DMS79 treated with DMSO at 0.1 percent for 48 hours (cell line): Measurements from ENCODE around the gene PRSS21.

Experiments used
- DNase-seq: peaks from one replicate; lab custom pipeline; 2025; lab: John Stamatoyannopoulos, UW

Gene PRSS21

DNA sequence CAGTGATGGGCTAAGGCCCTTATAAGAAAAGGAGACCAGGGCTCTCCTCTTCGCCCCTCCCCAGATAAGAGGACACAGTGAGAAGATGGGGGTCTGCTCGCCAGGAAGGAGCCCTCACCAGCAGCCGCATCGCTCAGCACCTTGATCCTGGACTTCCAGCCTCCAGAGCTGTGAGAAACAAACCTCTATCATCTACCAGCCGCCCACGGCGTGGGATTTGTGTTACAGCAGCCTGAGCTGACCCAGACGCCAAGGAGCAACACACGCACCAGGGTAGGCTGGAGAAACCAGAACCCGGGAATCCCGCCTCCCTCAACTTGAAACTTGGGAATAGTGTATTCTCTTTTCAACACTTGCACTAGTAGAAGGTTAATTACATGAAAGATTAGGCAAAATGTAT is 8.9 kb downstream of the PRSS21 start:
- no peak for DNase-seq

- DNase-seq: no peak
Observed at GRCh38 chr16:2826591-2827373, 9.7 kb downstream of the PRSS21 start.

GRCh38 chr16:2827374-2827791 is 10.3 kb downstream of the PRSS21 start:
- no peak for DNase-seq

GRCh38 chr16:2827831-2828520 is 10.9 kb downstream of the PRSS21 start:
- no peak for DNase-seq

- no peak for DNase-seq
Observed at GRCh38 chr16:2828521-2828840, 11.4 kb downstream of the PRSS21 start.

DNA sequence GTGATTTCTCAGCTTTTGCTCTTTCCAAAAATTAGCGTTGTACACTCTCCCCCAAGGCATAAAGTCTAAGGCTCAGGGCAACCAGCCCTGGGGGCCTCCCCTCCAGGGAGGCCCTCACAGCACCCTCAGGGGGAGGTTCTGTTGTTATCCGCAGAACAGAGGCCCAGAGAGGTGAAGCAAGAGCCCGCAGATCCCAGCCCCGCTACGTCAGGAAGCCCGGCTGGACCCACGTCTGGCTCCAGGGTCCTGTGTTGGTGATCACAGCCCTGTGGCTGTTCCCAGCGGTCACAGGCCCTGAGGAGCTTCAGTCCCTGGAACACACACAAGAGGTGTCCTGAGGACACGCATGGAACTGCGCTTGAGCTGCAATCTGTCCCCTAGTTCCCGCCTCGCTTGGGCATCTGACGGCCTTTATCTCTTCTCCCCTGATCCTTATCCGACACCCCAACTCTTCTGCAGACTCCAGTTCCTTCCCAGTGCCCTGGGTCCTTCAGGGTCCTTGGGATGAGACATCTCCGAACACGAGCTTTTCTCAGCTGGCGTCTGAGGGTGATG is 11.9 kb downstream of the PRSS21 start:
- DNase-seq: no peak

- DNase-seq: no peak
Observed at GRCh38 chr16:2829501-2830354, 12.7 kb downstream of the PRSS21 start, which contains the start of gene ZG16B. Gene ZG16B, plus strand, starts transcription at chr16:2830303. Its CDS starts 139 bp downstream, at chr16:2830442.

DNA sequence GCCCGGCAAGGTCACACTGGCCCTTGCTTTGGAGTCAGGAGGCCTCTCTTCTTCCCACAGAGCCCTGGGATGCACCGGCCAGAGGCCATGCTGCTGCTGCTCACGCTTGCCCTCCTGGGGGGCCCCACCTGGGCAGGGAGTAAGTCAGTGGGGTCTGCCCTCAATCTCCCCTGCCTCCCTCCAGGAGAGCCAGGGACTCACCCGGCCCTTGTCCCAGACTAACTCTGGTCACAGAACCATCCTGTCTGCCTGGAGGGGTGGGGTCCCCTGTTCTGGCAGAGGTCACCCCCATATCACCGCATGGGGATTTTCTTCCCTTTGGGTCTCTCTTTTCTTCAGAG is 13.3 kb downstream of the PRSS21 start:
- DNase-seq: no peak

DNA sequence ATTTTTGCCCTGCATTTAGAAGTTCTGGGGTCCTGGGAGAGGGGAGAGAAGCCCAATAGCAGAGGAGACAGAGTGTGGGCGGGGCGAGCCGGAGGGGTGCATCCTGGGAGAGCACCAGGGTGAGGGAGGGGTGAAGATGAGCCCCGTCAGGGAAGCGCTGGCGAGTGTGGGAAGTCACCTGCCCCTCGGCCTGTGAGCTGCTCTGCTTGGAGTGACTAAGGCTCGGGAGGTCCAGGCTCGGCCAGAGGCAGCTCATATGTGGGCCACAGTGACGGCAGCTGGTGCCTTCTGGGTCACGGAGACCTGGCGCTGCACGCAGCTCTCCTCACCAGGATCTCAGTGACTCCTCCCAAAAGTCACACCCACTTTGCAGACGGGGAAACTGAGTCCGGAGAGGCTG is 14.2 kb downstream of the PRSS21 start:
- DNase-seq: no peak

DNA sequence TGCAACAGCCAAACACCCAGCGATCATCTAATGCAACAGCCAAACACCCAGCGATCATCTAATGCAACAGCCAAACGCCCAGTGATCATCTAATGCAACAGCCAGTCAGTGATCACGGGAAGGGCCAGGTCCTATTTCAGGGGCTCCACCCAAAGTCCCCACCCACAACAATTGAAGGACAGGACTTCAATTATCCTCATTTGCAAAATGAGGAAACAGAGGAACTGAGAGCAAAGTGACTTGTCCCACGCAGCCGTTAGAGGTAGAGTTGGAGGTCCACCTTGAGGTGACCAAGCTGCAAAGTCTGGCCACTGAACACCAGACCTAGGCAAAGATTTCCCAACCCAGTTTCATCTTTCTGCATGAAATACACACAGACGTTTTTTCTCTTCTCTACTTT is 16.7 kb downstream of the PRSS21 start:
- no peak for DNase-seq

DNA sequence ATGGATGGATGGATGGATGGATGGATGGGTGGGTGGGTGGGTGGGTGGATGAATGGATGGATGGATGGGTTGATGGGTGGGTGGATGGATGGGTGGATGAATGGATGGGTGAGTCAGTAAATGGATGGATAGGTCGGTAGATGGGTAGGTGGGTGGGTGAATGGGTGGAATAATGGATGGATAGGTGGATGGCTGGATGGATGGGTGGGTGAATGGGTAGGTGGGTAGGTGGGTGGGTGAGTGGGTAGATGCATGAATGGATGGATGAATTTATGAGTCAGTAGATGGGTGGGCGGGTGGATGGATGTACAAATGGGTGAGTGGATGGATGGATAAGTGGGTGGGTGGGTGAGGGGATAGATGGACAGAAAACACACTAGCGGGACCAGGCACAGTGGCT is 17.9 kb downstream of the PRSS21 start:
- DNase-seq: no peak

- DNase-seq: no peak
Observed at GRCh38 chr16:2835638-2836493, 18.8 kb downstream of the PRSS21 start.

DNA sequence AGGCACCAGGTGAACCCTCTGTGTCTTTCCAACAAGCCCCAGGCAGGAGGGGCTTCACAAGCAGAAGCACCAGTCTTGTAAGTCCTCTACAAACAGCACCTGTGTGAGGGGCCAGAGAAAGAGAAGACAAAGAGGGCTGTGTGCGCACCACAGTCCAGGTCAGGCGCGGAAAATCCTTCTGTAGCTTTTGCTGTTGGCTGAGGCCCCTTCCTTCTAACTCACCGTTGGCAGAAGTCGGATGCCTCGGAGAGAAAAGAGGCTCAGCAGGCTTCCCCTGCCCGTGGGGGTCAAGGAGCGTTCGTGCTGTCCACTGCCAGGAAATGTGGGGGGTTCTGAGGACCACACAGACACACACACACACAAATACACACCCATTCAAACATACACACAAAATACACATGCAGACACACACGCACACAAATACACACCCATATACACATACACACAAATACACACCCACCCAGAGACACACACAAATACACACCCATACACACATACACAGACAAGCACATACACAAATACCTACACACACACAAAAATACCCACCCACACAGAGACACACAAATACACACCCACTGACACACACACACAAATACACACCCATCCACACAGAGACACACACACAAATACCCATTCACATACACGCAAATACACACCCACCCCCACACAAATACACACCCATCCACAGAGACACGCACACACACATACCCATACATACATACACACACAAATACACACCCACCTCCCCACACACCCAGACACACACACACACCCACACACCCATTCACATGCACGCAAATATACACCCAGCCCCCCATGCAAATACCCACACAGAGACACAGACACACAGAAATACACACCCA is 19.8 kb downstream of the PRSS21 start:
- no peak for DNase-seq

DNA sequence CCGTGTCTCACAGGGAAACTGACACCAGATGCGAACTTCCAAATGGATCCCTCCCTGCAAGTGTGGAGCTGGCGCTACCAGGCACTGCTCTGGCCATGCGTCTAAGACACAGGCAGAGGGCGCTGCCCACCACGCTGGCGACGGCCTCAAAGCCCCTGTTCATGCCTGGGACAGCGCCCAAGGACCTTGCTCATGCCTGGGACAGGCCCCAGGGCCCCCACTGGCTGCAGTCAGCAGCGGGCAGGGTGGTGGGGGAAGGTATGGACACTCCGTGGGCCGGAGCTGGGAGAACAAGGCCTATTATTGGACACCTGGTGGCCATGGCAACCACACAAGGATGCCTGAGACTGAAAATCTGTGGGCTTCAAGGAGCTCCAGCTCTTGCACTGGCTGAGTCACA is 21.9 kb downstream of the PRSS21 start:
- peak; percentile 35 for DNase-seq

GRCh38 chr16:2839650-2840450 is 22.8 kb downstream of the PRSS21 start:
- no peak for DNase-seq

GRCh38 chr16:2840914-2841313 is 23.9 kb downstream of the PRSS21 start:
- no peak for DNase-seq

DNA sequence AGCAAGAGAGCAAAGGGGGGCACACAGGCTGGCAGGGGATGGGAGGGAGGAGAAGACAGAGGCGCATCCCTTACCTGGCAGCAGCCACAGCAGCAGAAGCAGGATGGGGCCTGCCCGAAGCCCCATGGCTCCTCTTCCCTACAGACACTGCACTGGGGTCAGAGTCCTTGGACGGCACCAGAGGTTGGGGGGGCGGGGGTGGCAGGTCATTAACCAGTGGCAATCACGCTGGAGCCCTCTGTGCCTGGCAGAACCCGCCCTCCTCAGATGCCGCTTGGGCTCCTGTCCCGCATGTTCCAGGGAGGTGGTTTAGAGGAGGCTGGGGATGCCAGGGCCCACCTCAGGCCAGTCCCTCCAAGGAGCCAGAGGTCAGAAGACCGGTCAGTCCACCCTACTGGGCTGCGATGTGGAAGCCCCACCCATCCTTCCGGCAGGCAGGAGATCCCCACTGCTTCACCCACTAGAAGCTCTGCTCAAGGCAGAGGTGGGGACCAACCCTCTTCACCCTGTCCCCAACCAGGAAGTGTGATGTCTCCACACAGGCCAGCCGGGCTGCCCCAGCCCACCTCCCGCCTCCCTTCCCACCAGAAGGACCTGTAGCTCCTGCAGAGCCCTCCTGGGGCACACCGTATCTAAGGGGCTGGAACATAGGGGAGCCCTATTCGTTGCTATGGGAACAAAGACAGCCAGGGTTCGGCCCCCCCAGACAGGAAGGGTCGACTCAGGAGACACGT is 24.7 kb downstream of the PRSS21 start:
- no peak for DNase-seq

- no peak for DNase-seq
Observed at GRCh38 chr16:2842340-2843000, 25.4 kb downstream of the PRSS21 start.

GRCh38 chr16:2843526-2843925 is 26.5 kb downstream of the PRSS21 start:
- no peak for DNase-seq
